HEK293 (cell line): Measurements from ENCODE around the gene SH2D4B.

Experiments used
- CTCF ChIA-PET: fragments of 350-600 bp; formaldehyde crosslinking; extraction: SDS; loops from one replicate; lab custom pipeline; 2021; ENCODE audit warnings: antibody characterized with exemption; lab: Yijun Ruan, JAX
- POLR2A ChIA-PET: fragments of 300-600 bp; formaldehyde crosslinking; extraction: SDS; loops from one replicate; lab custom pipeline; 2020; ENCODE audit warnings: antibody characterized with exemption, inconsistent platforms; lab: Yijun Ruan, JAX
- H3K27ac ChIP-seq: fragments of 200-500 bp; sonication (Bioruptor generic); 2 replicates; pipeline ENCODE4 v1.5.1; 2014; ENCODE audit warnings: low read depth, low read length, control low read depth, inconsistent platforms; ENCODE audit errors: extremely low read depth
- H3K36me3 ChIP-seq, 2 experiments: fragments of 200-500 bp in 1 of 2; sonication (Bioruptor generic) in 1 of 2; 1 replicate in 1 of 2; 2 replicates in 1 of 2; pipeline ENCODE4 v1.5.1; 2014 to 2017; ENCODE audit warnings: inconsistent platforms in 2 of 2, low read length in 2 of 2; ENCODE audit not compliant: control insufficient read depth in 2 of 2, insufficient read depth in 1 of 2
- H3K4me1 ChIP-seq: fragments of 200-500 bp; sonication (Bioruptor generic); 2 replicates; pipeline ENCODE4 v1.5.1; 2014; ENCODE audit warnings: mild to moderate bottlenecking, low read length, inconsistent platforms; ENCODE audit not compliant: control insufficient read depth, insufficient read depth
- H3K4me3 ChIP-seq: 2 replicates; pipeline ENCODE4 v1.5.1; 2011; ENCODE audit warnings: low read depth, mild to moderate bottlenecking, control low read depth, low read length, moderate library complexity
- H3K9me3 ChIP-seq: fragments of 200-500 bp; sonication (Bioruptor generic); 2 replicates; pipeline ENCODE4 v1.5.1; 2014; ENCODE audit warnings: low read depth, low read length, inconsistent platforms; ENCODE audit not compliant: control insufficient read depth, insufficient read depth
- GLIS1 ChIP-seq: fragments of 450-650 bp; formaldehyde crosslinking; IDR thresholded peaks from 2 replicates; pipeline ENCODE4 v1.5.1; 2016; ENCODE audit warnings: missing biosample characterization, missing genetic modification characterization
- MYNN ChIP-seq: fragments of 450-650 bp; formaldehyde crosslinking; IDR thresholded peaks from 2 replicates; pipeline ENCODE4 v1.5.1; 2016; ENCODE audit warnings: missing biosample characterization, missing genetic modification characterization, borderline replicate concordance
- MZF1 ChIP-seq: fragments of 450-650 bp; formaldehyde crosslinking; IDR thresholded peaks from 2 replicates; pipeline ENCODE4 v1.5.1; 2017; ENCODE audit warnings: missing biosample characterization, missing genetic modification characterization, borderline replicate concordance
- ZBTB20 ChIP-seq: fragments of 450-650 bp; formaldehyde crosslinking; IDR thresholded peaks from 2 replicates; pipeline ENCODE4 v1.5.1; 2016; ENCODE audit warnings: missing biosample characterization, missing genetic modification characterization
- ZNF132 ChIP-seq: fragments of 450-650 bp; formaldehyde crosslinking; IDR thresholded peaks from 2 replicates; pipeline ENCODE4 v1.5.1; 2017; ENCODE audit warnings: missing biosample characterization, missing genetic modification characterization, borderline replicate concordance
- ZNF19 ChIP-seq: fragments of 450-650 bp; formaldehyde crosslinking; IDR thresholded peaks from 2 replicates; pipeline ENCODE4; 2016; ENCODE audit warnings: missing biosample characterization, missing genetic modification characterization, low read depth
- ZNF202 ChIP-seq: fragments of 450-650 bp; formaldehyde crosslinking; IDR thresholded peaks from 2 replicates; pipeline ENCODE4 v1.5.1; 2016; ENCODE audit warnings: missing biosample characterization, missing genetic modification characterization, borderline replicate concordance
- ZNF24 ChIP-seq: fragments of 450-650 bp; formaldehyde crosslinking; IDR thresholded peaks from 2 replicates; pipeline ENCODE4 v1.5.1; 2016; ENCODE audit warnings: missing biosample characterization, missing genetic modification characterization
- ZNF354C ChIP-seq: fragments of 450-650 bp; formaldehyde crosslinking; IDR thresholded peaks from 2 replicates; pipeline ENCODE4 v1.5.1; 2016; ENCODE audit warnings: missing biosample characterization, missing genetic modification characterization, low read depth, borderline replicate concordance
- ZNF48 ChIP-seq: fragments of 450-650 bp; formaldehyde crosslinking; IDR thresholded peaks from 2 replicates; pipeline ENCODE4 v1.5.1; 2016; ENCODE audit warnings: missing biosample characterization, missing genetic modification characterization
- ZNF529 ChIP-seq: fragments of 450-650 bp; formaldehyde crosslinking; IDR thresholded peaks from 2 replicates; pipeline ENCODE4 v1.5.1; 2017; ENCODE audit warnings: missing genetic modification characterization, missing biosample characterization; ENCODE audit not compliant: insufficient replicate concordance
- ZNF571 ChIP-seq: fragments of 450-650 bp; formaldehyde crosslinking; IDR thresholded peaks from 2 replicates; pipeline ENCODE4 v1.5.0; 2017; ENCODE audit warnings: missing biosample characterization, missing genetic modification characterization
- ZNF580 ChIP-seq: fragments of 450-650 bp; formaldehyde crosslinking; IDR thresholded peaks from 2 replicates; pipeline ENCODE4 v1.5.1; 2016; ENCODE audit warnings: missing biosample characterization, missing genetic modification characterization
- ZNF621 ChIP-seq: fragments of 450-650 bp; formaldehyde crosslinking; IDR thresholded peaks from 2 replicates; pipeline ENCODE4 v1.5.1; 2017; ENCODE audit warnings: missing biosample characterization, missing genetic modification characterization
- ZNF747 ChIP-seq: fragments of 450-650 bp; formaldehyde crosslinking; IDR thresholded peaks from 2 replicates; pipeline ENCODE4 v1.5.1; 2016; ENCODE audit warnings: missing biosample characterization, missing genetic modification characterization
- ZNF768 ChIP-seq: fragments of 450-650 bp; formaldehyde crosslinking; IDR thresholded peaks from 2 replicates; pipeline ENCODE4 v1.5.1; 2018; ENCODE audit warnings: missing biosample characterization, mild to moderate bottlenecking, missing genetic modification characterization
- ZNF785 ChIP-seq: fragments of 450-650 bp; formaldehyde crosslinking; IDR thresholded peaks from 2 replicates; pipeline ENCODE4 v1.5.1; 2016; ENCODE audit warnings: missing biosample characterization, missing genetic modification characterization
- TF ChIP-seq, protein P1 (sequence below): fragments of 450-650 bp; formaldehyde crosslinking; IDR thresholded peaks from 2 replicates; pipeline ENCODE4 v1.5.1; 2016; ENCODE audit warnings: missing biosample characterization, missing genetic modification characterization, borderline replicate concordance
- TF ChIP-seq, protein P2 (sequence below): fragments of 450-650 bp; formaldehyde crosslinking; conservative IDR thresholded peaks from 2 replicates; pipeline ENCODE4 v1.5.1; 2016; ENCODE audit warnings: low read depth, missing biosample characterization, missing genetic modification characterization
- TF ChIP-seq, protein P3 (sequence below): fragments of 450-650 bp; formaldehyde crosslinking; IDR thresholded peaks from 2 replicates; pipeline ENCODE4 v1.5.1; 2017; ENCODE audit warnings: missing biosample characterization, mild to moderate bottlenecking, missing genetic modification characterization, moderate library complexity

The SH2D4B gene

DNA sequence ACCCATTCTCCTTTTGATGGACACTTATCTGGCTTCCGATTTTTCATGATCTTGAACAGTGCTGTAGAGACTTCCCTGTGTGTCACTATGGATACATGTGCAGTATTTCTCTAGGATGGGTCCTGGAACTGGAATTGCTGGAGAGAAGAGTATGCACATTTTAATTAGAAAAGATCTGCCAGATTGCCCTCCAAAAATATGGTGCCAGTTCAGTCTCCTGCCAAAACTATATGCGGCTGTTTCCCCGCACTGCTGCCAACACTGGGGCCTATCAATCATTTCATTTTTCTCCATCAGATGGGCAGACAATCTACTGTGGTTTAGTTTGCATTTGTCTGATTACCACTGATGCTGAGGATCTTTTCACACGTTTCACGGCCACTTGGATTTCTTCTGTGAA lies 105.0 kb downstream of the SH2D4B start (continued):
- TF ChIP-seq ZNF571 (tag by site-specific recombination) (no peak), ZNF621 (tag by site-specific recombination) (no peak), GLIS1 (no peak), ZBTB20 (no peak)

DNA sequence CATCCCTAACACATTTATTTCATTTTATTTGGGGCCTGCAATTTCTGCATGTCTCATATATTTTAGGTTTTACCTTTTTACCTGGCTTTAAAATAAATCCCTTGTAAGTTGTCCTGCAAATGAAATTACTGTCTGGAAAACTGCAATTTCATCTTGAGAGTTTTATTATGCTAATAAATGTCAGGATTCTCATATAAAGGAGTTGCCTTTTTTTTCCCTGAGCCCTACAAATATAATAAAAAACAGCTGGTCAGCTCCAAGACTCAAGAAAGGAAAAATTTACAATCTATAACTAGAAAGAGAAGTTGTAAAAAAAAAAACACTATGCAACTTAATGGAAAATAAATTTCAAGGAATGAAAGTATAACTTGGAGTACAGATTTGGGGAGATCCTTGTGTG lies 108.7 kb downstream of the SH2D4B start:
- H3K27ac ChIP-seq = no peak overlapping the region
- TF ChIP-seq ZNF19 = no peak
- TF ChIP-seq ZNF529 = no peak
- TF ChIP-seq, protein P1, sequence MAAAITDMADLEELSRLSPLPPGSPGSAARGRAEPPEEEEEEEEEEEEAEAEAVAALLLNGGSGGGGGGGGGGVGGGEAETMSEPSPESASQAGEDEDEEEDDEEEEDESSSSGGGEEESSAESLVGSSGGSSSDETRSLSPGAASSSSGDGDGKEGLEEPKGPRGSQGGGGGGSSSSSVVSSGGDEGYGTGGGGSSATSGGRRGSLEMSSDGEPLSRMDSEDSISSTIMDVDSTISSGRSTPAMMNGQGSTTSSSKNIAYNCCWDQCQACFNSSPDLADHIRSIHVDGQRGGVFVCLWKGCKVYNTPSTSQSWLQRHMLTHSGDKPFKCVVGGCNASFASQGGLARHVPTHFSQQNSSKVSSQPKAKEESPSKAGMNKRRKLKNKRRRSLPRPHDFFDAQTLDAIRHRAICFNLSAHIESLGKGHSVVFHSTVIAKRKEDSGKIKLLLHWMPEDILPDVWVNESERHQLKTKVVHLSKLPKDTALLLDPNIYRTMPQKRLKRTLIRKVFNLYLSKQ (tag by site-specific recombination) = no peak
- no peak for TF ChIP-seq ZNF785 (tag by site-specific recombination)
- TF ChIP-seq, protein P2, sequence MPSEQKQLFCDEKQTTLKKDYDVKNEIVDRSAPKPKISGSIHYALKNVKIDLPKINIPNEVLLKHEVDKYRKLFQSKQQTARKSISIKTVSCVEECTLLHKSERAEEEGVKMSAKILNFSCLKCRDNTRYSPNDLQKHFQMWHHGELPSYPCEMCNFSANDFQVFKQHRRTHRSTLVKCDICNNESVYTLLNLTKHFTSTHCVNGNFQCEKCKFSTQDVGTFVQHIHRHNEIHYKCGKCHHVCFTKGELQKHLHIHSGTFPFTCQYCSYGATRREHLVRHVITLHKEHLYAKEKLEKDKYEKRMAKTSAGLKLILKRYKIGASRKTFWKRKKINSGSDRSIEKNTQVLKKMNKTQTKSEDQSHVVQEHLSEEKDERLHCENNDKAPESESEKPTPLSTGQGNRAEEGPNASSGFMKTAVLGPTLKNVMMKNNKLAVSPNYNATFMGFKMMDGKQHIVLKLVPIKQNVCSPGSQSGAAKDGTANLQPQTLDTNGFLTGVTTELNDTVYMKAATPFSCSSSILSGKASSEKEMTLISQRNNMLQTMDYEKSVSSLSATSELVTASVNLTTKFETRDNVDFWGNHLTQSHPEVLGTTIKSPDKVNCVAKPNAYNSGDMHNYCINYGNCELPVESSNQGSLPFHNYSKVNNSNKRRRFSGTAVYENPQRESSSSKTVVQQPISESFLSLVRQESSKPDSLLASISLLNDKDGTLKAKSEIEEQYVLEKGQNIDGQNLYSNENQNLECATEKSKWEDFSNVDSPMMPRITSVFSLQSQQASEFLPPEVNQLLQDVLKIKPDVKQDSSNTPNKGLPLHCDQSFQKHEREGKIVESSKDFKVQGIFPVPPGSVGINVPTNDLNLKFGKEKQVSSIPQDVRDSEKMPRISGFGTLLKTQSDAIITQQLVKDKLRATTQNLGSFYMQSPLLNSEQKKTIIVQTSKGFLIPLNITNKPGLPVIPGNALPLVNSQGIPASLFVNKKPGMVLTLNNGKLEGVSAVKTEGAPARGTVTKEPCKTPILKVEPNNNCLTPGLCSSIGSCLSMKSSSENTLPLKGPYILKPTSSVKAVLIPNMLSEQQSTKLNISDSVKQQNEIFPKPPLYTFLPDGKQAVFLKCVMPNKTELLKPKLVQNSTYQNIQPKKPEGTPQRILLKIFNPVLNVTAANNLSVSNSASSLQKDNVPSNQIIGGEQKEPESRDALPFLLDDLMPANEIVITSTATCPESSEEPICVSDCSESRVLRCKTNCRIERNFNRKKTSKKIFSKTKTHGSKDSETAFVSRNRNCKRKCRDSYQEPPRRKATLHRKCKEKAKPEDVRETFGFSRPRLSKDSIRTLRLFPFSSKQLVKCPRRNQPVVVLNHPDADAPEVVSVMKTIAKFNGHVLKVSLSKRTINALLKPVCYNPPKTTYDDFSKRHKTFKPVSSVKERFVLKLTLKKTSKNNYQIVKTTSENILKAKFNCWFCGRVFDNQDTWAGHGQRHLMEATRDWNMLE (tag by site-specific recombination) = no peak
- TF ChIP-seq MZF1 (tag by site-specific recombination) = no peak
- TF ChIP-seq ZNF354C (tag by site-specific recombination) = no peak
- TF ChIP-seq, protein P3, sequence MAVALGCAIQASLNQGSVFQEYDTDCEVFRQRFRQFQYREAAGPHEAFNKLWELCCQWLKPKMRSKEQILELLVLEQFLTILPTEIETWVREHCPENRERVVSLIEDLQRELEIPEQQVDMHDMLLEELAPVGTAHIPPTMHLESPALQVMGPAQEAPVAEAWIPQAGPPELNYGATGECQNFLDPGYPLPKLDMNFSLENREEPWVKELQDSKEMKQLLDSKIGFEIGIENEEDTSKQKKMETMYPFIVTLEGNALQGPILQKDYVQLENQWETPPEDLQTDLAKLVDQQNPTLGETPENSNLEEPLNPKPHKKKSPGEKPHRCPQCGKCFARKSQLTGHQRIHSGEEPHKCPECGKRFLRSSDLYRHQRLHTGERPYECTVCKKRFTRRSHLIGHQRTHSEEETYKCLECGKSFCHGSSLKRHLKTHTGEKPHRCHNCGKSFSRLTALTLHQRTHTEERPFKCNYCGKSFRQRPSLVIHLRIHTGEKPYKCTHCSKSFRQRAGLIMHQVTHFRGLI = no peak
- TF ChIP-seq MYNN (tag by site-specific recombination) = no peak
- TF ChIP-seq ZNF24 (tag by site-specific recombination) = no peak
- TF ChIP-seq ZNF48 (tag by site-specific recombination) = no peak
- TF ChIP-seq ZNF132 = no peak
- TF ChIP-seq ZNF202 (tag by site-specific recombination) = no peak
- TF ChIP-seq ZNF747 = no peak
- TF ChIP-seq ZNF768 (tag by site-specific recombination) = no peak
- TF ChIP-seq ZNF580 (tag by site-specific recombination) = no peak
- ChIA-PET POLR2A (no interaction called here), CTCF (interaction anchor here (4.5 kb wide), 1 partner anchor 16 kb away, joined by 37 read pairs; no protein-coding TSS in a partner anchor)
- H3K36me3 ChIP-seq = no peaks in the 10 kb centered on the region
- H3K4me3 ChIP-seq = no peak overlapping the region
- no peaks in the 10 kb centered on the region for H3K4me1 ChIP-seq
- no peaks in the 10 kb centered on the region for H3K9me3 ChIP-seq
